ENCODE data around the gene RHEB. TPM values are rescaled to one million over a fixed set of nuclear protein-coding genes. Genes with fewer than 3 reads are reported as not detected.

The RHEB gene
- total and polyA plus RNA-seq, 2 of the 13 experiments (the other 11 are each of a cell fraction or from before 2014, with no cell fraction given), result 55.0 to 77.6 TPM

GRCh38 chr7:151552352-151553028, 32.8 kb upstream of the RHEB start (continued):
- TF ChIP-seq CEBPB (IDR thresholded peaks at IDR 0.05; ENCODE audit: borderline replicate concordance, low read depth, low read length) (peak; percentile 81), CBX1 (IDR thresholded peaks at IDR 0.05; ENCODE audit: low read depth) (no peak), ZNF652 (CRISPR knock-in tag; IDR thresholded peaks at IDR 0.05; ENCODE audit: borderline replicate concordance, low read depth) (no peak), KAT2B (IDR thresholded peaks at IDR 0.05; ENCODE audit: borderline replicate concordance, low read depth, low read length) (no peak), ZNF775 (CRISPR knock-in tag; IDR thresholded peaks at IDR 0.05; ENCODE audit: borderline replicate concordance) (no peak)

- peaks cover 12% of the 10 kb centered on the region for H3K4me1 ChIP-seq (ENCODE audit: insufficient read depth, low read length)
- no peak overlapping the region for H3K9ac ChIP-seq (ENCODE audit: insufficient read depth, low read depth, low read length)
- in situ Hi-C loops (cut with HindIII; ENCODE audit: extremely low pct_ligation_motif_present, low pct_unique_long_range_greater_than_20kb), result no loop called here
- H3K4me2 ChIP-seq (ENCODE audit: low read depth, low read length), result no peak overlapping the region
- no peaks in the 10 kb centered on the region for H3K36me3 ChIP-seq (replicated peaks in 1 of 2; ENCODE audit: control insufficient read depth in 1 of 2, insufficient read depth in 2 of 2, low read length in 2 of 2)
- intact Hi-C loops (cut with micrococcal nuclease; ENCODE audit: unreplicated experiment), result no loop called here
- WGBS (ENCODE audit: low lambda C conversion rate), result 79% methylated on average over 7 of the region's 7 CpGs
- no TSS peak for BruUV-seq (replicated peaks)
- DNase-seq (ENCODE audit: low spot score) (no peak), FAIRE-seq (no peak), ATAC-seq (no peak)
- H3K9me3 ChIP-seq (ENCODE audit: low read length), result no peaks in the 10 kb centered on the region
- CTCF ChIA-PET (ENCODE audit: low intra/inter-chr PET ratio, low total read pairs), result no interaction called here
- TF ChIP-seq ETS1 (CRISPR knock-in tag; IDR thresholded peaks at IDR 0.05) (no peak), SP4 (CRISPR knock-in tag; IDR thresholded peaks at IDR 0.05) (no peak), ZNF782 (CRISPR knock-in tag; IDR thresholded peaks at IDR 0.05; ENCODE audit: borderline replicate concordance) (no peak), MZF1 (CRISPR knock-in tag; IDR thresholded peaks at IDR 0.05; ENCODE audit: borderline replicate concordance) (no peak), ATAD3A (CRISPR knock-in tag; IDR thresholded peaks at IDR 0.05) (no peak), ELF4 (CRISPR knock-in tag; IDR thresholded peaks at IDR 0.05; ENCODE audit: borderline replicate concordance) (no peak), SRF (IDR thresholded peaks at IDR 0.05; ENCODE audit: low read depth, low read length) (no peak)
- TF ChIP-seq, protein P1, sequence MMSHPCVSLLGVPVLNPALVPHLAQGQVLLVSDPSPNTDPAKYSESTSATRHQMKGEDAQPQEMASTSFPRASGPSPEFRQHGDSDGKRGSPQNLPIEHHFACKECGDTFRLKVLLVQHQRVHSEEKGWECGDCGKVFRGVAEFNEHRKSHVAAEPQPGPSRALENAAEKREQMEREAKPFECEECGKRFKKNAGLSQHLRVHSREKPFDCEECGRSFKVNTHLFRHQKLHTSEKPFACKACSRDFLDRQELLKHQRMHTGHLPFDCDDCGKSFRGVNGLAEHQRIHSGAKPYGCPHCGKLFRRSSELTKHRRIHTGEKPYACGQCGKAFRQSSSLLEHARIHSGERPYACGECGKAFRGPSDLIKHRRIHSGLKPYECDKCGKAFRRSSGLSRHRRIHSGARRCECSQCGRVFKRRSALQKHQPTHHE (CRISPR knock-in tag; IDR thresholded peaks at IDR 0.05; ENCODE audit: borderline replicate concordance), result no peak
- no peaks in the 10 kb centered on the region for H4K20me1 ChIP-seq (ENCODE audit: insufficient read depth, low read length)
- no peaks in the 10 kb centered on the region for H3K79me2 ChIP-seq (ENCODE audit: insufficient read depth, low read length)
- H3K4me3 ChIP-seq (replicated peaks in 1 of 3; ENCODE audit: insufficient read depth in 1 of 3, low read depth in 2 of 3, low read length in 3 of 3), result no peak overlapping the region
- POLR2A ChIA-PET, result no interaction called here
- H3K27ac ChIP-seq (ENCODE audit: extremely low read length, insufficient read depth, low read length), result no peak overlapping the region
- peaks cover 2 to 8% of the 10 kb centered on the region in 2 experiments; a peak in 2 of 5 replicates for H3K27me3 ChIP-seq (ENCODE audit: control insufficient read depth in 1 of 2, insufficient read depth in 2 of 2, low read length in 2 of 2)
- no peak overlapping the region for H2AFZ ChIP-seq (ENCODE audit: low read length)
These were observed 32.1 kb upstream of the RHEB start for GRCh38 chr7:151551820-151552219.

Measured in HepG2 (cell line).